HCT116 (cell line): Measurements from ENCODE around the gene RELL1. TPM values are rescaled to one million over a fixed set of nuclear protein-coding genes. Genes with fewer than 3 reads are reported as not detected.

Source experiments
- ATAC-seq: fragments of 200-7000 bp; cut with Tn5 transposase; 2 replicates; pipeline ENCODE4 v1.9.1; 2020; ENCODE audit warnings: mild to moderate bottlenecking, moderate library complexity
- BruUV-seq: library from RNA; stranded (reverse); fragments of 400-500 nt; replicated peaks from 2 replicates; lab custom pipeline; 2021; lab: Mats Ljungman, UMichigan
- CTCF ChIA-PET: fragments of 300-600 bp; sonication (Branson Sonifier 250); formaldehyde crosslinking; loops from one replicate; lab custom pipeline; 2021; ENCODE audit warnings: antibody characterized with exemption; lab: Charles Lee
- POLR2A ChIA-PET: fragments of 300-600, 350-600 bp; sonication (Branson Sonifier 250); formaldehyde crosslinking; loops from one replicate; lab custom pipeline; 2021; ENCODE audit warnings: antibody characterized with exemption; lab: Charles Lee
- RAD21 ChIA-PET, 2 experiments: fragments of 300-600 bp; sonication (Branson Sonifier 250); formaldehyde crosslinking; loops; one replicate each; lab custom pipeline; 2023; ENCODE audit warnings: low total read pairs in 2 of 2; ENCODE audit not compliant: uncharacterized antibody in 2 of 2, unreplicated experiment in 2 of 2, low non-redundant PET in 1 of 2; lab: Charles Lee
- DNase-seq: peaks from one replicate; pipeline ENCODE4 v3.0.0-alpha.2; 2010; ENCODE audit warnings: low read depth, low spot score
- H2AFZ ChIP-seq: fragments of 200-600 bp; shearing (Covaris generic), sonication (generic); 2 replicates; pipeline ENCODE4 v1.6.1; 2017; ENCODE audit warnings: low read depth, mixed run types, mixed read lengths, antibody characterized with exemption, low read length; ENCODE audit not compliant: poor library complexity, severe bottlenecking
- H3K27ac ChIP-seq: 2 replicates; pipeline ENCODE4 v1.5.1; 2012; ENCODE audit warnings: low read depth, low read length
- H3K27me3 ChIP-seq: fragments of 200-600 bp; sonication (generic); 2 replicates; pipeline ENCODE4 v1.6.1; 2016; ENCODE audit warnings: mixed run types, low read length, mixed read lengths; ENCODE audit not compliant: insufficient read depth
- H3K36me3 ChIP-seq, 2 experiments: fragments of 200-500 bp in 1 of 2; fragments of 200-600 bp in 1 of 2; sonication (Bioruptor generic) in 1 of 2; sonication (generic) in 1 of 2; 2 replicates each; pipeline versions ENCODE4 v1.5.1 to v1.6.1; 2014 to 2016; ENCODE audit warnings: low read length in 2 of 2, inconsistent platforms in 1 of 2, mixed read lengths in 1 of 2, mixed run types in 1 of 2; ENCODE audit not compliant: insufficient read depth in 2 of 2, control insufficient read depth in 1 of 2
- H3K4me1 ChIP-seq, 2 experiments: fragments of 200-600 bp in 1 of 2; sonication (generic) in 1 of 2; 2 replicates each; pipeline versions ENCODE4 v1.5.1 to v1.6.1; 2012 to 2017; ENCODE audit warnings: low read length in 2 of 2, inconsistent platforms in 1 of 2, mild to moderate bottlenecking in 1 of 2, mixed read lengths in 1 of 2, mixed run types in 1 of 2, moderate library complexity in 1 of 2; ENCODE audit not compliant: insufficient read depth in 2 of 2, control insufficient read depth in 1 of 2
- H3K4me2 ChIP-seq: fragments of 200-600 bp; sonication (generic); 2 replicates; pipeline ENCODE4 v1.6.1; 2017; ENCODE audit warnings: mixed run types, low read length, mixed read lengths
- H3K4me3 ChIP-seq, 2 experiments: fragments of 200-600 bp in 1 of 2; sonication (generic) in 1 of 2; replicated peaks in 1 of 2; 2 replicates each; pipeline ENCODE4 v1.5.1; 2011 to 2016; ENCODE audit warnings: low read length in 2 of 2, control low read depth in 1 of 2, low read depth in 1 of 2, mild to moderate bottlenecking in 1 of 2, mixed read lengths in 1 of 2, mixed run types in 1 of 2
- H3K79me2 ChIP-seq: fragments of 200-600 bp; sonication (generic); 2 replicates; pipeline ENCODE4 v1.6.1; 2017; ENCODE audit warnings: mild to moderate bottlenecking, mixed run types, low read length, moderate library complexity, mixed read lengths; ENCODE audit not compliant: insufficient read depth
- H3K9ac ChIP-seq: fragments of 200-600 bp; sonication (generic); 2 replicates; pipeline ENCODE4 v1.6.1; 2016; ENCODE audit warnings: low read length, mixed read lengths
- H3K9me2 ChIP-seq: fragments of 200-600 bp; sonication (generic), shearing (Covaris generic); 2 replicates; pipeline ENCODE4 v1.6.1; 2017; ENCODE audit warnings: mixed run types, mild to moderate bottlenecking, moderate library complexity; ENCODE audit not compliant: insufficient read depth
- H3K9me3 ChIP-seq, 2 experiments: fragments of 200-500 bp in 1 of 2; fragments of 200-600 bp in 1 of 2; sonication (Bioruptor generic) in 1 of 2; sonication (generic) in 1 of 2; 2 replicates each; pipeline ENCODE4 v1.6.1; 2014 to 2017; ENCODE audit warnings: low read length in 2 of 2, mixed read lengths in 2 of 2, inconsistent platforms in 1 of 2, low read depth in 1 of 2, mild to moderate bottlenecking in 1 of 2, mixed run types in 1 of 2, moderate library complexity in 1 of 2; ENCODE audit not compliant: control insufficient read depth in 1 of 2, insufficient read depth in 1 of 2
- H4K20me1 ChIP-seq: fragments of 200-600 bp; sonication (generic), shearing (Covaris generic); 2 replicates; pipeline ENCODE4 v1.6.1; 2017; ENCODE audit warnings: mixed run types, mild to moderate bottlenecking, moderate library complexity; ENCODE audit not compliant: insufficient read depth
- CBX3 ChIP-seq: IDR thresholded peaks from 2 replicates; pipeline ENCODE4 v1.6.1; 2012; ENCODE audit warnings: low read depth
- CTCF ChIP-seq, 3 experiments: fragments of 200-600 bp in 1 of 3; sonication (generic) in 1 of 3; IDR thresholded peaks in 2 of 3; conservative IDR thresholded peaks in 1 of 3; 2 replicates each; pipeline ENCODE4 v1.5.1; 2012 to 2017; ENCODE audit warnings: low read depth in 2 of 3, low read length in 2 of 3, antibody characterized with exemption in 1 of 3, borderline replicate concordance in 1 of 3, control low read depth in 1 of 3, mild to moderate bottlenecking in 1 of 3, mixed read lengths in 1 of 3, mixed run types in 1 of 3, moderate library complexity in 1 of 3; ENCODE audit not compliant: insufficient read depth in 1 of 3
- ELF1 ChIP-seq: IDR thresholded peaks from 2 replicates; pipeline ENCODE4 v1.6.1; 2012; ENCODE audit warnings: low read depth, borderline replicate concordance
- EZH2 ChIP-seq: fragments of 200-600 bp; sonication (generic); IDR thresholded peaks from 2 replicates; pipeline ENCODE4 v1.6.1; 2017; ENCODE audit warnings: antibody characterized with exemption, mixed run types
- FOSL1 ChIP-seq: IDR thresholded peaks from 2 replicates; pipeline ENCODE4 v1.6.1; 2012; ENCODE audit warnings: low read depth
- JUND ChIP-seq: IDR thresholded peaks from 2 replicates; pipeline ENCODE4 v1.6.1; 2012
- RAD21 ChIP-seq: IDR thresholded peaks from 2 replicates; pipeline ENCODE4 v1.6.1; 2012; ENCODE audit warnings: low read depth, mild to moderate bottlenecking
- REST ChIP-seq: IDR thresholded peaks from 2 replicates; pipeline ENCODE4 v1.6.1; 2012; ENCODE audit warnings: low read depth
- SIN3A ChIP-seq: IDR thresholded peaks from 2 replicates; pipeline ENCODE4 v1.6.1; 2012; ENCODE audit warnings: low read depth
- SP1 ChIP-seq: IDR thresholded peaks from 2 replicates; pipeline ENCODE4 v1.6.1; 2012; ENCODE audit warnings: low read depth
- ZNF274 ChIP-seq: fragments of 200-500 bp; sonication (Bioruptor generic); IDR thresholded peaks from 2 replicates; pipeline ENCODE4 v1.6.1; 2014; ENCODE audit warnings: mild to moderate bottlenecking, low read depth, low read length, inconsistent platforms
- intact Hi-C: fragments of 100-400 bp; cut with micrococcal nuclease; formaldehyde crosslinking; loops from 2 replicates; pipeline ENCODE4 v1.10.0; 2022
- total RNA-seq: library from RNA; stranded (reverse); gene quantifications from one replicate; pipeline ENCODE4 v1.2.1, GENCODE V29; 2021; ENCODE audit not compliant: unreplicated experiment

The RELL1 gene
- total RNA-seq, 1 experiment from 2014 or later = 30.2 TPM

- Histone ChIP-seq H4K20me1 (no peaks in the 10 kb centered on the region), H3K9me2 (no peaks in the 10 kb centered on the region), H3K9me3 (no peaks in the 10 kb centered on the region), H3K4me2 (no peak overlapping the region), H3K9ac (no peak overlapping the region), H3K4me3 (no peak overlapping the region), H3K36me3 (no peaks in the 10 kb centered on the region)
- RAD21 ChIA-PET = interaction anchor here in 1 of 2 experiments (0.5 kb wide), 1 partner anchor 37 kb away, joined by 3 read pairs; no protein-coding TSS in a partner anchor
- CTCF ChIA-PET = no interaction called here
- no peak for ATAC-seq
- POLR2A ChIA-PET = interaction anchor here (0.8 kb wide), 1 partner anchor 47 kb away, joined by 3 read pairs; the partner anchor contains the start of gene RELL1
- intact Hi-C loops = no loop called here
- no peak for TF ChIP-seq SP1
- no peak for TF ChIP-seq SIN3A
- no peak for TF ChIP-seq RAD21
- no peak for TF ChIP-seq FOSL1
- TF ChIP-seq, all 23 proteins: peak for 0
- H3K4me1 ChIP-seq = peaks cover 0 to 7% of the 10 kb centered on the region in 2 experiments; a peak in 1 of 4 replicates
- H2AFZ ChIP-seq = no peak overlapping the region
- H3K79me2 ChIP-seq = no peaks in the 10 kb centered on the region
- DNase-seq = no peak
- H3K27ac ChIP-seq = no peak overlapping the region
- no TSS peak for BruUV-seq
- H3K27me3 ChIP-seq = no peaks in the 10 kb centered on the region
These were observed 47.2 kb upstream of the RELL1 start for GRCh38 chr4:37733240-37733867.

GRCh38 chr4:37732526-37733186 lies 46.5 kb upstream of the RELL1 start:
- Histone ChIP-seq H3K36me3 (no peaks in the 10 kb centered on the region), H3K9me2 (no peaks in the 10 kb centered on the region), H3K4me3 (no peak overlapping the region), H3K4me1 (peaks cover 0 to 6% of the 10 kb centered on the region in 2 experiments; a peak in 1 of 4 replicates), H3K79me2 (no peaks in the 10 kb centered on the region), H3K27me3 (no peaks in the 10 kb centered on the region), H3K9me3 (no peaks in the 10 kb centered on the region), H4K20me1 (no peaks in the 10 kb centered on the region), H2AFZ (no peak overlapping the region), H3K4me2 (no peak overlapping the region), H3K9ac (no peak overlapping the region), H3K27ac (no peak overlapping the region)
- DNase-seq = no peak
- ChIA-PET CTCF (no interaction called here), RAD21 (no interaction called here), POLR2A (interaction anchor here (0.8 kb wide), 1 partner anchor 46 kb away, joined by 3 read pairs; the partner anchor contains the start of gene RELL1)
- no peak for ATAC-seq
- no TSS peak for BruUV-seq
- intact Hi-C loops = no loop called here
- no peak for TF ChIP-seq CTCF (IDR thresholded peaks at IDR 0.05 in 2 of 3, conservative IDR thresholded peaks at IDR 0.05 in 1 of 3; ENCODE audit: borderline replicate concordance in 1 of 3, insufficient read depth in 1 of 3, low read depth in 2 of 3, low read length in 2 of 3)
- TF ChIP-seq JUND = no peak
- no peak for TF ChIP-seq REST
- no peak for TF ChIP-seq ZNF274
- TF ChIP-seq EZH2 = no peak
- no peak for TF ChIP-seq SIN3A
- no peak for TF ChIP-seq CBX3
- no peak for TF ChIP-seq ELF1
